GM21529 (cell line): ENCODE measurements around the gene GNPTG.

Source experiments
- ATAC-seq: cut with Tn5 transposase; IDR thresholded peaks from one replicate; pipeline ENCODE4 v1.9.1; 2021; ENCODE audit not compliant: unreplicated experiment

GNPTG gene

GRCh38 chr16:1392826-1393225, 41.1 kb downstream of the GNPTG start:
- no peak for ATAC-seq

GRCh38 chr16:1393613-1394176, 42.0 kb downstream of the GNPTG start:
- no peak for ATAC-seq

DNA sequence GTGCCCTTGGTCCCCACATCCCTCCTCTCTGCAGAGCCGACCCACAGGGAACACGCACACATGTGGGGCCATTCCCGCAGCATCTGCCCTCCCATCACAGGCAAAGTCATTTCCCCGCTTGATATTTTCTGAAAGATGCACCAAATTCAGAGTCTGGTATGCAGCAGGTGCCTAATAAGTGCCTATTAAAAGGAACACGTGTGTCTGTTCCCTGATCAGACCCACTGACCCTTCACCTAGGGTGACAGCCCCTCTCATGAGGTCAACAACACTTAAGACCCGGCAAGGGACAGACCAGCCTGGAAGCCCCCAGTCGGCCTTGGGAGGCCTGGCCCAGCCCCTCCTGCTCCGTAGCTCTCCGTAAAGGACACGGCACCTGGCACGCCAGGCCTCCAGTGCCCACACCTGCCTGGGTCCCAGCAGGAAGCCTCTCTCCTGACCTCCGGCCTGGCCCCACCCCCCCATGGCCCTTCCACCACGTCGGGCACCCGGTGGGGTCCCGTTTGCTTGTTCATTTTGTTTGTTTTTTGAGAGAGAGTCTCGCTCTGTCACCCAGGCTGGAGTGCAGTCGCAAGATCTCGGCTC, 42.7 kb downstream of the GNPTG start:
- ATAC-seq, result no peak

DNA sequence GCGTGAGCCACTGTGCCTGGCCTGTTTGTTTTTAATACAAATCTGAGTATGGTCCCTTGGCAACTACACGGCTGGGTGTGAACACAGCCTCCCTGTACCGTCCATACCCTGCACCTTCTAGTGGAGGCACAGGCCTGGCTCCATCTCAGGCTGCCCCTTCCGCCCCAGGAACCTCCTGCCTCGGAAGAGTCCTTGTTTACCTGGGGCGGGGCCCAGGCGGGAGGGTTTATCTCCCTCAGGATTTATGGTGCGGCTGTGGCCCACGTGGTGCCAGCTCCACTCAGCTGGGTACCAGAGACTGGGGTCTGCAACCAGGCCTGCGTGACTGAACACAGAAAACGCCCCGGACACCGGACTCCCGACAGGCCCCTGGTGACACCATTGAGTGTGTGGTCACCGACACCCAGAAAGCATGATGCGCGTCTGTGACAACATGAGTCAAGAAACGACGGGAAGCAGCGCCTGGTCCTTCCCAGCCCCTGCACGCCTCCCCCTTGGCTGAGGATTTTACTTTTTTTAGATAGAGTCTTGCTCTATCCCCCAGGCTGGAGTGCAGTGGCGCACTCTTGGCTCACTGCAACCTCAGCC, 43.8 kb downstream of the GNPTG start:
- ATAC-seq, result no peak

DNA sequence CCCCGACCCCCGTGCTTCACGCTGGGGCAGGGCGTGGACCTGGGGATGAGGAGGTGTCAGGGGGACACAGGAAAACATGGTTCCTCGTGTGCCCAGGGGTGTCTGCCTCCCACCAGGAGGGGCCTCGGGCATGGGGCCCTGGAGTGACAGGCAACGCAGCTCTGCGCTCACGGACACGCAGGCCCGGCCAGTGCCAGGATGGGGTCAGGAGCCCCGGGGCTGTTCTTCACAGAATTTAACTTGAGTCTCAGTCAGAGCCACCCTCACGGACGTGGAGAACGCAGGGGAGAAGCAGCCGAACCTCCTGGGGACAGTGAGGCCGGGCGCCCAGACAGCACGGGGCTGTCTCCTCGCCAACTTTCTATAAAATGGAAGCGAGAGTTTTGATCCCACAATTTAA, 46.0 kb downstream of the GNPTG start:
- no peak for ATAC-seq

GRCh38 chr16:1398351-1398750, 46.6 kb downstream of the GNPTG start:
- no peak for ATAC-seq

DNA sequence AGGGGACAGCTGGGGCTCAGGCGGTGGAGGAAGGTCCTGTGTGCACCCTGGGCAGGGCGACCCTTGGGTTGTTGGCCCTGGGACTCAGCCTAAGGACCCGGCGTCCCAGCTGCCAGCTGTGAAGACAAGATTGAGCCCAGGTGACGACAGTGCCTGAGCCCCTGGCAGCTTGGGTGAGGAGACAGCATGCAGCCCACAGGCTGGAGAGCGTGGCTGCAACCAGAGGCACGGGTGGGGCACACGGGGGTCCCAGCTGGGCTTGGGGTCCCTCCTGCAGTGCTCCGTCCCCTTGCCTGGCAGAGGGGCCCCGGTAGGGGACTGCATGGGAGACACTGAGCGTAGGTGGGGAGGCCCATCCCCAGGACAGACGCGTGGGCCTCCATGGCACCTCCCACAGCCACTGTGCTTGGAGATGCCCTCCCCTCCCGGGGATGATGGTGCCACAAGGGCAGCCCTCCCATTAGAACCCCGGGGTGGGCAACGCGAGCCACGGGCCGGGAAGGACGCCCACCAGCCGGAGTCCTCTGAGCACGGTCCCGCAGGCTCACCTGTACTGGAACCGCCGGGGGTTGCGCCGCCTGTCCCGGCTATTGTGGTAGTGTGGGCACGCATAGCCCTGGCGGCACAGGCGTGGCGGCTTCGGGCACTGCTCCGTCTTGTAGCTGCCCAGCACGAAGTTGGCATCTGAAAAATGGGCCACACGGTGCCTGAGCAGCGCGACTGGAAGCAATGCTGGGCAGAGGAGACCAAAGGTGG, 47.3 kb downstream of the GNPTG start:
- no peak for ATAC-seq

DNA sequence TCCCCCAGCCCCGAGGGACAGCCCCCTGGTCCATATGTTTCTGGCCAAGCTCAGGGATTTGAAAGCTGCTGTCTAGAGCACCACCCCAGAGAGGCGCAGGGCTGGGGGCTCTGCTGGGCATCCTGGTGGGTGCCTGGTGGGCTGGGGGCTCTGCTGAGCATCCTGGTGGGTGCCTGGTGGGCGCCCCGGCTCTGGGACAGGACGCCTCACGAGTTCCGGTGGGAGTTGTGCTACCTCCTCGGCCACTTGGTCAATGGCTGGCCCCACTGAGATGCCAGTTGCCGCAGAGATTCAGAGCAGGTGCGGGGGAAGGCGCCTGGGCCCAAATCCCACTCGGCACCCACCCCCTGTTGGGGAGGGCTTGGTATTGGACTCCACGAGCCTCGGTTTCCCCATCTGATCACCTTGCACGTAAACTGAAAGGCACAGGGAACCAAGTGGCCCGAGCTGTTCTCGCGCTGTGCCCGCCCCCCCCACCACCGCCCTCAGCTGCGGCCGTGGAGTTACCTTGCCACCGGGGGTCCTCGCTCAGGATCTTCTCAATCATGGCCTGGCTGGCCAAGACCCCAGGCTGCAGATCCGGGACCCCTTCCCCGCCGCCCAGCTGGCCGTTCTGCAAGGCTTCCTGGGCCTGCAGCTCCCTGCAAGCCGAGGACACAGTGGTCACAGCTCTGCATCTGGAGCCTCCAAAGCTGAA, 49.5 kb downstream of the GNPTG start:
- ATAC-seq, result no peak

DNA sequence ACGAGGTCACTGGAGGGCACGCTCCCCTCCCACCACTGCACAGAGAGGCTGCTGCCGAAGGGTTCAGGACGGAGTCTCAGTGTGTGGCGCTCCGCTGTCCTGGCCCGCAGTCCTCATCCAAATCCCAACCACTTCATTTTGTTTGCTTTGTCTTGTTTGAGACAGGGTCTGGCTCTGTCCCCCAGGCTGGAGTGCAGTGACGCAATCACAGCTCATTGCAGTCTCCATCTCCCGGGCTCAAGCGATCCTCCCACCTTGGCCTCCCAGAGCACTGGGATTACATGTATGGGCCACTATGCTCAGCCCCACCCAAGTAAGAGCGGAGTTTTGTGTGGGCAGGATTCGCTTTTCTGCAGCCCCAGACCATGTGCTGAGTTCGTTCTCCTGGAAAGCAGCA, 50.0 kb downstream of the GNPTG start:
- ATAC-seq, result no peak

DNA sequence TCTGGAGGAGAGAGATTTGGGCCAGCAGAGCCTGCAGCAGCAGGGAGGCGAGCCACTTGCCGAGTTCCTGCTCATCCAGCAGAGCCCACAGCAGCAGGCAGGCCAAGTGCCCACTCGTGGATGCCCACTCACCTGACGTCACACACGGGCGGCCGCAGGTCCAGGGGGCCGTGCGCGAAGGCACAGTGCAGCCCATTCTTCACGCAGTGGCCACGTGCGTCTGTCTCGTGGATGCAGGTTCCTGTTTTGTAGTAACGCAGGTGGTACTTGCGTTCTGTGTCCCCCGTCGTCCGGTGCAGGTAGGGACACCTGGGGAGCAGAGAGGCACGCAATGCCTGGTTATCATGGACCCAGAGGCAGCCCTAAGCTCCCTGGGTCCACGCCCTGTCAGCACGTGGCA, 51.3 kb downstream of the GNPTG start:
- ATAC-seq, result no peak

GRCh38 chr16:1403733-1404132, 52.0 kb downstream of the GNPTG start:
- no peak for ATAC-seq

DNA sequence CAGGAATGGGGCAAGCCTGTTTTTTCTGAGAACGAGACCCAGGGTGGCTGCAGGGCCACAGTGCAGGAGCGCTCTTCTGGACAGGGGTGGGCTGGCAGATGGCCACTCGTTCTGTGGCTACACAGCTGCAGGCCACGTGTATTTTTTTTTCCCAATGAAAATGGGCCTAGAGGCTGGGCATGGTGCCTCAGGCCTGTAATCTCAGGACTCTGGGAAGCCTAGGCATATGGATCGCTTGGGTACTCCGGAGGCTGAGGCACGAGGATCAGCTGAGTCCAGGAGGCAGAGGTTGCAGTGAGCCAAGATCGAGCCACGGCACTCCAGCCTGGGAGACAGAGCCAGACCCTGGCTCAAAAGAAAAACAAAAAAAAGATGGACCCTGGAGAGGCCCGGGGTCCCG, 56.0 kb downstream of the GNPTG start:
- ATAC-seq, result no peak

DNA sequence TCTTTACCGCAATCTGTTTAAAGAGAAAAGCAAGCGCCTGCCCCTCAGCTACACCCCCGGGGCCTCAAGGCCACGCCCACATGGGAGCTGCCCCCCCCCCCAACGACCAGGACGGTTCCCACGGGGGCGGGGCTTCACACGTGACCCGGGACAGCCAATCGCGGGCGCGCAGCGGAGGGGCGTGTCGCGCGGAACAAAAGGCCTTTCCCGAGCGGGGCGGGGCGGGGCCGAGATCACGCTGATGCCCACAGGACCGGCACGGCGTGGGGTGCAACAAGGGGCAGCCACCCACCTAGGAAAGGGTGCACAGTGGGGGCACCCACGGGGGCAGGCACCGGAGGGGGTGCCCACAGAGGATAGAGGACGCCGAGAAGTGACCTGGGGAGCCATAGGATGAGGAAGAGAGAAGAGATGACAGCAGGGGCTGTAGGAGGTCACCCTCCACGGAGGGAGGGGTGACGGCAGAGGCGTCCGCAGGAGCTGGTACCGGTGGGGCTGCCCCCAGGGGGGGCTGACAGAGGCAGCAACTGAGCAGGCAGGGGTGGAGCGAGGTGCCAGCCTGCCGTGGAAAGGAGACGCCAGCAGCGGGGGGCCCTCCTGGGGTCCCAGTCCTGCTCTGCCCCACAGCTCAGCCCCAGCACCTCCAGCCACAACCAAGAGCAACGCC, 56.6 kb downstream of the GNPTG start:
- peak; percentile 81 for ATAC-seq

GRCh38 chr16:1412847-1413246, 61.1 kb downstream of the GNPTG start:
- no peak for ATAC-seq
